ENCODE results near the gene TMEM175.
"Not testable (repeated sequence)": the region's sequence is repeated elsewhere in the genome, so short reads cannot be mapped to it uniquely, and the experiment has no call there.

TMEM175 gene

GRCh38 chr4:939508-939907 is 7.2 kb downstream of the TMEM175 start:
- not testable (repeated sequence) for H3K27me3 Mint-ChIP-seq, H3K27ac Mint-ChIP-seq, ATAC-seq, H3K9me3 Mint-ChIP-seq, H3K36me3 Mint-ChIP-seq, H3K4me3 Mint-ChIP-seq
- peaks cover 22% of the 10 kb centered on the region for H3K4me1 Mint-ChIP-seq

- no peaks in the 10 kb centered on the region for H3K27me3 Mint-ChIP-seq
Observed at GRCh38 chr4:945274-946102, 13.2 kb downstream of the TMEM175 start.

GRCh38 chr4:946103-946450 is 13.8 kb downstream of the TMEM175 start:
- Mint-ChIP-seq H3K27ac (peak overlapping the region; percentile 64), H3K4me3 (no peak overlapping the region), H3K27me3 (no peaks in the 10 kb centered on the region), H3K36me3 (peaks cover 25% of the 10 kb centered on the region), H3K4me1 (peaks cover 29% of the 10 kb centered on the region), H3K9me3 (no peaks in the 10 kb centered on the region)
- ATAC-seq: no peak

More at GRCh38 chr4:945274-946102, 13.2 kb downstream of the TMEM175 start:
- peak overlapping the region; percentile 64 for H3K27ac Mint-ChIP-seq
- no peaks in the 10 kb centered on the region for H3K9me3 Mint-ChIP-seq
- no peak overlapping the region for H3K4me3 Mint-ChIP-seq
- ATAC-seq: no peak
- peaks cover 29% of the 10 kb centered on the region for H3K4me1 Mint-ChIP-seq
- H3K36me3 Mint-ChIP-seq: peaks cover 25% of the 10 kb centered on the region

- Mint-ChIP-seq H3K27me3 (no peaks in the 10 kb centered on the region), H3K4me3 (peak overlapping the region; percentile 7), H3K36me3 (peaks cover 25% of the 10 kb centered on the region), H3K27ac (peak overlapping the region; percentile 64), H3K9me3 (no peaks in the 10 kb centered on the region), H3K4me1 (peaks cover 29% of the 10 kb centered on the region)
- peak; percentile 54 for ATAC-seq
Observed at GRCh38 chr4:946517-947471, 14.5 kb downstream of the TMEM175 start.

GRCh38 chr4:947491-947971 is 15.3 kb downstream of the TMEM175 start:
- Mint-ChIP-seq H3K36me3 (peaks cover 31% of the 10 kb centered on the region), H3K4me3 (no peak overlapping the region), H3K27me3 (no peaks in the 10 kb centered on the region), H3K9me3 (no peaks in the 10 kb centered on the region), H3K4me1 (peaks cover 29% of the 10 kb centered on the region), H3K27ac (no peak overlapping the region)
- ATAC-seq: no peak

DNA sequence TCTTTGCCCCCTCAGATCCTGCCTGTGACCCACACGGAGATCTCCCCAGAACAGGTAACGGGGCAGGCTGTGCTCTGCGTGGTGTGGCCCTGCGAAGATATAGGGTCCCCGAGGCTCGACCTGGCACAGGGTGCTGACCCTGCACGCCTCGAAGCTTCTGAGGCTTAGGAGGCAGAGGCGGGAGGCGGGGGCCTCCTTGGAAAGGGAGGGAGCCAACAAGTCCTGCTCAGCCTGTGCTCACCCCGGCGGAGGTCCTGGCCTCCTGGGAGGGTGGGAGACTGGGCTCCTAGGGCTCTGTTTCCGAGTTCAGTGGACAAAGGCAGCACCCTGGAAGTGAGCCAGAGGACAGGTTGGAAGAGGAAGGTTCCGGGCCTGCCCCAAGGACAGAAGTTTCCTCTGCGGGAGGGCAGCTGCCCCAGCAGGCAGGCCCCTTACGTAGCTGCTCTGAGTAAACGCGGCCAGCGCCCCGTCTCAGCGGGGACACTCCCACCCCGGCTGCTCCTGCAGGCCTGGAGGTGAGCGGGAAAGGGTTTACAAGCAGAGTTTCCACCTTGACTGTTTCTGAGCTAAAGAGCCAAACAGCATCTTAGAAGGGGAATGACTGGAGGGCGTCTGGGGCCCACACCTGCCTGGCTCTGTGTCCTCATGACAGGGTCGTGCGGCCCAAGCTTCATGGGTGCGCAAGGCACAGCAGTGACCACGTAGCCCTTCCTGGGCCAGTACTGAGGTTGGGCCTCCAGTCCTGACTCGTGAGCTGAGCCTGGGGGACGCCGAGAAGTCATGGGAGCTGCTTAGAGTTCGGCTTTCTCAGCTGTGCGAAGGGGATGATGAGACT is 16.1 kb downstream of the TMEM175 start:
- ATAC-seq: no peak
- H3K9me3 Mint-ChIP-seq: no peaks in the 10 kb centered on the region
- peaks cover 33% of the 10 kb centered on the region for H3K36me3 Mint-ChIP-seq
- no peak overlapping the region for H3K4me3 Mint-ChIP-seq
- H3K4me1 Mint-ChIP-seq: peaks cover 29% of the 10 kb centered on the region
- H3K27me3 Mint-ChIP-seq: no peaks in the 10 kb centered on the region
- H3K27ac Mint-ChIP-seq: no peak overlapping the region

DNA sequence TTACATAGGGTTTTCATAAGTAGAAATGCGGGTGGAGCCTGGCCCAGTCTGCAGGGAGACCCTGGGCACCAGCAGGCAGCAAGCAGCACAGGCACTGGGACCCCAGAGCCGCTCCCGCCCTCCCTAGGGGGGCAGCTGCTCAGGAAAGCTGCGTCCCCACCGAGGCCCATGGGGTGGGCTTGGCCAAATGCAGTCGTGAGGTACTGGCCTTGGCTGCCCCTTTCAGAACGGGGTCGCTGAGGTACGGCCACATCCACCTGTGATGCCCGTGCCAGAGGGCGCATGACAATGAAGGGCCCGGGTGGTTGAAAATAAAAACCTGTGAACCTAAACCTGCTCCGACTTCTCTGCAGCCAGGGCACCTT is 16.7 kb downstream of the TMEM175 start:
- no peaks in the 10 kb centered on the region for H3K27me3 Mint-ChIP-seq
- no peaks in the 10 kb centered on the region for H3K9me3 Mint-ChIP-seq
- no peak overlapping the region for H3K4me3 Mint-ChIP-seq
- no peak overlapping the region for H3K27ac Mint-ChIP-seq
- H3K4me1 Mint-ChIP-seq: peaks cover 29% of the 10 kb centered on the region
- H3K36me3 Mint-ChIP-seq: peaks cover 33% of the 10 kb centered on the region
- ATAC-seq: no peak

GRCh38 chr4:949656-950055 is 17.4 kb downstream of the TMEM175 start:
- Mint-ChIP-seq H3K27ac (no peak overlapping the region), H3K27me3 (no peaks in the 10 kb centered on the region), H3K36me3 (peaks cover 41% of the 10 kb centered on the region), H3K4me1 (peaks cover 29% of the 10 kb centered on the region), H3K9me3 (no peaks in the 10 kb centered on the region), H3K4me3 (no peak overlapping the region)
- ATAC-seq: no peak

DNA sequence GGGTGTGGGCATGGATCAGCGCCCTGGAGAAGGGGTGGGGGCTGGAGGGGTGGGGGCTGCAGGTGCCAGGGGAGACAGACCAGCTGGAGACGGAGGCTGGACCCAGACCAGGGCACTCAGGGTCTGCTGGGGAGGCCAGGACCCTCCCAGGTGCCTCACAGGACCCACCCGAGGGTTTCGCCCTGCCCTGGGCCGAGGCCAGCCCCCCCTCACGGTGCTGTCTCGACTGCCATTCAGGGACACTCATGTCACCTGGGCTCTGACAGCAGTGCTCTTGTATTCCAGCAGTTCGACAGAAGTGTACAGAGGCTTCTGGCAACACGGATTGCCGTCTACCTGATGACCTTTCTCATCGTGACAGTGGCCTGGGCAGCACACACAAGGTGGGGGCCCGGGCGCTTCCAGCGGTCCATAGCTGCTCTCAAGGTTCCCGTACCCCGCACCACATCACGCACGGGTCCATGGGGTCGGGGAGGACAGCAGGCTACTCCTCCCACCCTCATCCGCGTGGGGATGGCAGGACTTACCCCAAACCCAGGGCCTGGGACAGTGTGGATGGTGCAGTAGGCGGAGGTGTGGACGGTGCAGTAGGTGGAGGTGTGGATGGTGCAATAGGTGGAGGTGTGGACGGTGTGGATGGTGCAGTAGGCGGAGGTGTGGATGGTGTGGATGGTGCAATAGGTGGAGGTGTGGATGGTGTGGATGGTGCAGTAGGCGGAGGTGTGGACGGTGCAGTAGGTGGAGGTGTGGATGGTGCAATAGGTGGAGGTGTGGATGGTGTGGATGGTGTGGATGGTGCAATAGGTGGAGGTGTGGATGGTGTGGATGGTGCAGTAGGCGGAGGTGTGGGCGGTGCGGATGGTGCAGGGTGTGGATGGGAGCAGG is 18.1 kb downstream of the TMEM175 start:
- H3K36me3 Mint-ChIP-seq: peaks cover 41% of the 10 kb centered on the region
- peak; percentile 6 for ATAC-seq
- no peak overlapping the region for H3K4me3 Mint-ChIP-seq
- no peaks in the 10 kb centered on the region for H3K9me3 Mint-ChIP-seq
- no peaks in the 10 kb centered on the region for H3K27me3 Mint-ChIP-seq
- H3K27ac Mint-ChIP-seq: no peak overlapping the region
- H3K4me1 Mint-ChIP-seq: peaks cover 26% of the 10 kb centered on the region

DNA sequence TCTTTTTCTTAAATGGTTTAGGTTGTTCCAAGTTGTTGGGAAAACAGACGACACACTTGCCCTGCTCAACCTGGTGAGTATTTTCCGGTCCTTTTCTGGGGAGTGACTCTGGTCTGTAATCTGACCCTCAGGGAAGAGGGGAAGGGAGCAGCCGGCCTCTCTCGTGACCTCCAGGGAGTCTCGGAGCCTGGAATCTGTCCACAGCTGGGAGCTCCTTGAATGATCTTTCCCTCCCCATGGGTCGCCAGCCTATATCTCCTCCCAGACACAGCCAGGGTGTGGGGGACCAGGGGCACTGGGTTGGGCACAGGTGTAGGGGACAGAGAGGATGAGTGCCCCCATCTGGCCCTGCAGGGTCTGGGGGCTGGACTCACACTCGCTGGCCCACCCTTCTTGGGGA is 18.9 kb downstream of the TMEM175 start:
- H3K36me3 Mint-ChIP-seq: peaks cover 35% of the 10 kb centered on the region
- H3K9me3 Mint-ChIP-seq: no peaks in the 10 kb centered on the region
- H3K27ac Mint-ChIP-seq: no peak overlapping the region
- H3K4me1 Mint-ChIP-seq: peaks cover 18% of the 10 kb centered on the region
- H3K4me3 Mint-ChIP-seq: no peak overlapping the region
- no peaks in the 10 kb centered on the region for H3K27me3 Mint-ChIP-seq
- ATAC-seq: no peak

DNA sequence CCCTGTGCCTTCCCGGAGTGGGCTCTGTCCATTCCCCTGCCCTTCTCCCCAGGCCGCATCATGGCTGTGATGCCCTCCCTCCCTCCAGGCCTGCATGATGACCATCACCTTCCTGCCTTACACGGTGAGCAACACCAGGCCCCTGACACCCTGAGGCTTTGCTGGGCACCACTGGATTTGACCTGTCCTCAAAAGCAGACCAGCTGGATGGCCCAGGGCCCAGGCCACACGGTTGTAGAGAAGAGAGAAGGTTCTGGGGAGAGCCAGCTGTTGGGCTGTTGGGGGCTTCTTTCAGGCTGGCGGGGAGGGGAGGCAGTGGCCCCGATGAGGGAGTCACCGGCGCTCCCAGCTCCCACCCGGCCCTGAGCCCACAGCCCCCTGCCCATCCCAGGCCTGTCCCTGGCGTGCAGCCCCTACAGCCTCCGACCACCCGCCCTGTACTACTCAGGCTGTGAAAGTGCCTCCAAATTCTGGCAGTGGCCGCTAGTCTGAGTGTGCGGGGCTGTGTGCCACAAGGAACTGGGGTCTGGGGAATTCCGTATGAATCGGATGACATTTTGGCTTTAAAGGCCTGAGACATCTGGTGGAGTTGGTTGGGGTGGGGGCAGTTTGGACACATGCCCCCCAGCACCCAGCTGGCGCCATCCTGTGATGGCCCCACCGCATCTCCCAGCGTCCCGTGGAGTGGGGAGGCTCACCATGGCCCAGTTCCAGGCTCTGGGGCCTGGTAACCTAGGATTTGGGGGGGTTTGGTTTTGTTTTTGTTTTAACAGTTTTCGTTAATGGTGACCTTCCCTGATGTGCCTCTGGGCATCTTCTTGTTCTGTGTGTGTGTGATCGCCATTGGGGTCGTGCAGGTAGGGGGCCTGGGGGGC is 19.6 kb downstream of the TMEM175 start:
- no peak overlapping the region for H3K4me3 Mint-ChIP-seq
- H3K27me3 Mint-ChIP-seq: no peaks in the 10 kb centered on the region
- no peak for ATAC-seq
- H3K9me3 Mint-ChIP-seq: no peaks in the 10 kb centered on the region
- H3K4me1 Mint-ChIP-seq: peaks cover 11% of the 10 kb centered on the region
- peaks cover 41% of the 10 kb centered on the region for H3K36me3 Mint-ChIP-seq
- H3K27ac Mint-ChIP-seq: no peak overlapping the region

GRCh38 chr4:952881-953573 is 20.8 kb downstream of the TMEM175 start:
- Mint-ChIP-seq H3K36me3 (peaks cover 46% of the 10 kb centered on the region), H3K27ac (no peak overlapping the region), H3K27me3 (no peaks in the 10 kb centered on the region), H3K9me3 (no peaks in the 10 kb centered on the region), H3K4me1 (peaks cover 2% of the 10 kb centered on the region), H3K4me3 (no peak overlapping the region)
- ATAC-seq: no peak

DNA sequence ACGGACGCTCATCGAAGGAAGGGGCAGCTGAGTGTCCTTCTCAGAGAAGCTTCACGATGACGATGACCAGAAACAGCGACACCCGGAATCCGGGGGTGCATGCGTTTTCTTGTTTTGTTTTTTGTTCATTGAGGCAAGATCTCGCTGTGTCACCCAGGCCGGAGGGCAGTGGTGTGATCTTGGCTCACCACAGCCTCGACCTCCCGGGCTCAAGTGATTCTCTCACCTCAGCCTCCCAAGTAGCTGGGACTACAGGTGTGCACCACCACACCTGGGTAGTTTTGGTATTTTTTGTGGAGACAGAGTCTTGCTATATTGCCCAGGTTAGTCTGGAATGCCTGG is 21.3 kb downstream of the TMEM175 start:
- no peaks in the 10 kb centered on the region for H3K9me3 Mint-ChIP-seq
- no peak overlapping the region for H3K4me3 Mint-ChIP-seq
- peaks cover 47% of the 10 kb centered on the region for H3K36me3 Mint-ChIP-seq
- no peak overlapping the region for H3K27ac Mint-ChIP-seq
- ATAC-seq: no peak
- H3K27me3 Mint-ChIP-seq: no peaks in the 10 kb centered on the region
- no peaks in the 10 kb centered on the region for H3K4me1 Mint-ChIP-seq
